Mucosa of stomach (tissue), 1 donor: ENCODE results near the gene RBM47.

Experiments
- H3K27me3 ChIP-seq: one replicate; pipeline ENCODE4 v1.7.0; 2013; ENCODE audit warnings: mild to moderate bottlenecking, low read length; ENCODE audit not compliant: control insufficient read depth, insufficient read depth
- H3K36me3 ChIP-seq: one replicate; pipeline ENCODE4 v1.7.0; 2013; ENCODE audit warnings: low read length; ENCODE audit not compliant: control insufficient read depth, insufficient read depth
- H3K4me1 ChIP-seq: one replicate; pipeline ENCODE4 v1.7.0; 2013; ENCODE audit warnings: mild to moderate bottlenecking, low read length; ENCODE audit not compliant: control insufficient read depth, insufficient read depth
- H3K4me3 ChIP-seq: one replicate; pipeline ENCODE4 v1.7.0; 2013; ENCODE audit warnings: low read length
- H3K9ac ChIP-seq: one replicate; pipeline ENCODE4 v1.7.0; 2013; ENCODE audit warnings: mild to moderate bottlenecking, low read length, moderate library complexity
- H3K9me3 ChIP-seq: one replicate; pipeline ENCODE4 v1.7.0; 2013; ENCODE audit warnings: mild to moderate bottlenecking, low read length, moderate library complexity; ENCODE audit not compliant: control insufficient read depth
- donor health status: Pancreatic carcinoma.

RBM47 gene

DNA sequence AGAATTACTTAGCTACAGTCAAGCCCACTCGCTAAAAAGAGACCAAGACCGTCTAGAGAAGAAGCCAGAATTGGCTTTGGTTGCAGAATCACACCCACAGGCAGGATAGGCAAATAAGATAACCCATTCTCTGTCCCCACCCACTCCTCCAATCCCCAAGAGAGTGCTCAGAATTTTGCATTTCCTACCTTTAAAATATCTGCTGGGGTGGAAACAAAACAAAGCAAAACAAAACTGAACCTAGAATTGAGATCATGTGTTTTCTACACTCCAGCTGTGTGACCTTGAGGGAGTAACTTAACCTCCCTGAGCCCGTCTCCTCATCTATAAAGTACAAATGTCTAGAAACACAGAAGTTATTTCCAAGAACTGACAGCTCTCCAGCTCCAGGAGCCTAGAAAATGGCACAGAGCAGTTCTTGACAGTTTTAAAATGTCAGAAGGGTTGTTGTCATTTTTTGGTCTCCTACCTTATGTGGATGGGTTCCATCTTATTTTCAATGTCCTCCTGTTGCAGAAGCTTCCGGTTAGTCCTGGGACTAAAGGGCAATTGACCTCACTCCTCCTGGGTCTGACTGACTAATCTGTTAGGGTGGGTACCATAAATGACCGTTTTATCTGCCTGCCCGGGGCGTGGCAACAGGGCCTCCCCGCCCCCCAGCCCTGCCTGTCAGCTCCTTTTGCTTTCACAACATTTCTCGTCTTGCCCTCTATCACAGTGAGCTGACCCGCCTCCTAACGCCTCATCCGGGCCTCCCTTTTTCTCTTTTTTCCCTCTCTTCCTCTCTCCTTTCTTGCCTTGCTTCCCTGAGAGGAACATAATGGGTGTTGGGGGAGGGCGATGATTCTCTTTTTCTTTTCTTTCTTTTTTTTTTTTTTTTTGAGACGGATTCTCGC, 114.0 kb downstream of the RBM47 start:
- peak overlapping the region; percentile 78 for H3K9ac ChIP-seq
- peak overlapping the region; percentile 7 for H3K4me3 ChIP-seq
- peaks cover 18% of the 10 kb centered on the region for H3K4me1 ChIP-seq
- no peaks in the 10 kb centered on the region for H3K36me3 ChIP-seq
- H3K9me3 ChIP-seq, result no peaks in the 10 kb centered on the region
- H3K27me3 ChIP-seq, result no peaks in the 10 kb centered on the region

DNA sequence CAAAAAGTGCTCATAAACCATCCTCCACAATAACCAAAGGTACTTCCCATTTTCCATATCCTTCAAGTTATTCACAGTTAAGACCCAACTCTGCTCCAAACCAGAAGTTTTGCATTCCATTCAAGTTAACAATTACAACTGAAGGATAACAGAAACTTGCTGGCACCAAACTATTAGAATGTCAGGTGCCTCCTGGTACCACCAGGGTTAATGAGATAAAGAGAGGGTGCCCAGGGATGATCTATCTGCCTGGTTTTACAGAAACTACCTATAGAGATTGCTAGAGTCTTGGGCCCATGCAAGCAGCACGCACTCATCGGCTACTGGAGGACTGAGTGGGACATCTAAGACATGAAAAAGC, 114.6 kb downstream of the RBM47 start:
- H3K4me3 ChIP-seq, result peak overlapping the region; percentile 7
- H3K4me1 ChIP-seq, result peaks cover 20% of the 10 kb centered on the region
- H3K36me3 ChIP-seq, result no peaks in the 10 kb centered on the region
- H3K9me3 ChIP-seq, result no peaks in the 10 kb centered on the region
- peak overlapping the region; percentile 78 for H3K9ac ChIP-seq
- no peaks in the 10 kb centered on the region for H3K27me3 ChIP-seq

GRCh38 chr4:40514497-40514951, 115.1 kb downstream of the RBM47 start:
- Histone ChIP-seq H3K4me3 (peak overlapping the region; percentile 7), H3K27me3 (no peaks in the 10 kb centered on the region)

GRCh38 chr4:40511036-40511614, 118.5 kb downstream of the RBM47 start:
- Histone ChIP-seq H3K9ac (peak overlapping the region; percentile 35), H3K4me3 (peak overlapping the region; percentile 3), H3K27me3 (no peaks in the 10 kb centered on the region), H3K9me3 (no peaks in the 10 kb centered on the region), H3K36me3 (no peaks in the 10 kb centered on the region), H3K4me1 (peaks cover 19% of the 10 kb centered on the region)

More at GRCh38 chr4:40514497-40514951, 115.1 kb downstream of the RBM47 start:
- peak overlapping the region; percentile 78 for H3K9ac ChIP-seq
- no peaks in the 10 kb centered on the region for H3K36me3 ChIP-seq
- H3K4me1 ChIP-seq, result peaks cover 20% of the 10 kb centered on the region
- no peaks in the 10 kb centered on the region for H3K9me3 ChIP-seq

GRCh38 chr4:40507977-40508376, 121.7 kb downstream of the RBM47 start:
- Histone ChIP-seq H3K9me3 (no peaks in the 10 kb centered on the region), H3K36me3 (no peaks in the 10 kb centered on the region), H3K4me1 (peaks cover 26% of the 10 kb centered on the region), H3K27me3 (no peaks in the 10 kb centered on the region), H3K9ac (no peak overlapping the region), H3K4me3 (no peak overlapping the region)

DNA sequence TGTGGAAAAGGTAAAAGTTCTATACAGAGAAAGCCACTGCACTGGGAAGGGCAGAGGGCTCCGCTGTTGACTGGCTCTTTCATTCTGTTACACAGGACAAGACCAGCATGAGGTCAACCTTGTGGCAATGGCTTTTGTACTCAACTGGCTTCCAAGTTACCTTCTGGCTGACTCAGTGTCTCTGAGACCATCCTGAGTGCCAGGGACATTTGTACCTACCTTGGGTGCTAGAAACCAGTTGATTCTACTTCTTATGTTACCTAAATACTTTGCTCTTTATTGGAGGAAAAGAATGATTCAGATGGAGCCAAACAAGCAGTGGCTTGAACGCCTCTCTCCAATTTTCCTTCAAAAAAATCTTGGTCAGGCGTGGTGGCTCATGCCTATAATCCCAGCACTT, 123.2 kb downstream of the RBM47 start:
- Histone ChIP-seq H3K9me3 (no peaks in the 10 kb centered on the region), H3K36me3 (no peaks in the 10 kb centered on the region), H3K4me1 (peaks cover 35% of the 10 kb centered on the region), H3K9ac (no peak overlapping the region), H3K27me3 (no peaks in the 10 kb centered on the region), H3K4me3 (no peak overlapping the region)

DNA sequence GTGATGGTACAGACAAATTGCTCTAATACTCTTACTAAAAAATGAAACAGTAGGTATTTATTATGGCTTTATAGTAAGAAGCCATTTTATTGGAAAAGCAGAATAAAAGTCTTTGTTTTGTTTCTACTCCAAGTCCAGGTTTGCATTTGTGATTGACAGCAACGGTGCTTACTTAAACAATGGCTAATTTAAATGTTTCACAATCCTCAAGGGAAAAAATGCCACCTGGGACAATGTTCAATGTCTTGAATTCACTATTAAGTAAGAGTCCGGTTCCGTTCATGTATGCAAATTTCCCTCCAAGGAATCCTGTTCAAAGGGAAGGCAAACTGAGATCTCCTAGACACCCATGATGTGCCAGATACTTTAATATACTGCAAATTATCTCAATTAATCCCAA, 123.6 kb downstream of the RBM47 start:
- peaks cover 33% of the 10 kb centered on the region for H3K4me1 ChIP-seq
- no peak overlapping the region for H3K4me3 ChIP-seq
- H3K36me3 ChIP-seq, result no peaks in the 10 kb centered on the region
- H3K27me3 ChIP-seq, result no peaks in the 10 kb centered on the region
- H3K9me3 ChIP-seq, result no peaks in the 10 kb centered on the region
- no peak overlapping the region for H3K9ac ChIP-seq

DNA sequence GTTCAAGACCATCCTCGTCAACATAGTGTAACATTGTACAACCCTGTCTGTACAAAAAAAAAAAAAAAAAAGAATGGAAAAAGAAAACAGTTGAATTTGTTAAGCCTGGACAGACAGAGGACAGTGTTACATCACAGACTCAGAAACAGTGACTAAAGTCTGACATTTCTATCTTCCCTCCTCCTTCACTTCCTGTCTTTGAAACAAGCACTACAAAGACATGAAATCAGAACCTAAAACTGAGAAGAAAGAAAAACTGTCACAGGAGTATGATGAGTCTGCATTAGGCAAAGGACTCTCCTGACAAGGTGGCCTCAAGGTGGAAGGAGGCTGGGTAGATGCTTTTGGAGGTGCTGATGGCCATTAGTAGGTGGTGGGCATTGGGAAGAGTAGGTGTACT, 126.7 kb downstream of the RBM47 start:
- peaks cover 22% of the 10 kb centered on the region for H3K4me1 ChIP-seq
- no peaks in the 10 kb centered on the region for H3K27me3 ChIP-seq
- H3K9me3 ChIP-seq, result no peaks in the 10 kb centered on the region

GRCh38 chr4:40502220-40502619, 127.4 kb downstream of the RBM47 start:
- Histone ChIP-seq H3K27me3 (no peaks in the 10 kb centered on the region), H3K4me1 (peaks cover 19% of the 10 kb centered on the region), H3K4me3 (no peak overlapping the region), H3K36me3 (no peaks in the 10 kb centered on the region), H3K9ac (no peak overlapping the region), H3K9me3 (no peaks in the 10 kb centered on the region)

More for the DNA sequence above, 126.7 kb downstream of the RBM47 start:
- Histone ChIP-seq H3K4me3 (no peak overlapping the region), H3K9ac (no peak overlapping the region), H3K36me3 (no peaks in the 10 kb centered on the region)

- no peaks in the 10 kb centered on the region for H3K36me3 ChIP-seq
- H3K4me1 ChIP-seq, result peaks cover 21% of the 10 kb centered on the region
- H3K9ac ChIP-seq, result no peak overlapping the region
- H3K9me3 ChIP-seq, result no peaks in the 10 kb centered on the region
- no peak overlapping the region for H3K4me3 ChIP-seq
- H3K27me3 ChIP-seq, result no peaks in the 10 kb centered on the region
These were observed 128.9 kb downstream of the RBM47 start for GRCh38 chr4:40500781-40501180.

DNA sequence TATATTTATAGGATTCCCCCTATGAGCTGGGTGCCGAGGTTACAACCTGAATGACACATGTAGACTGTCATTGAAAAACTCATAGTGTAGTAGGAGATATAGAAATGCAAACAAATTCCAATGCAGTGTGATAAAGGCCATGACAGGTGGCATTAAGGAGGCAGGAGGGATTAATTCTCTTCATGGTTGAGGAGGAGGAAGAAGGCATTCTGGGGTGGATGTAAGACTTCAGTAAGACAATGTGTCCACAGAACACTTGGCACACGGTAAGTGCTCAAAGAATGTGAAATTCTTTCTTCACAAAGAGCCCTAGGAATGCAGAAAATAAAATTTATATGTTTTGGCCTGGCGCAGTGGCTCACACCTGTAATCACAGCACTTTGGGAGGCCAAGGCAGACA, 136.5 kb downstream of the RBM47 start:
- Histone ChIP-seq H3K9me3 (no peaks in the 10 kb centered on the region), H3K4me1 (peaks cover 30% of the 10 kb centered on the region), H3K27me3 (no peaks in the 10 kb centered on the region), H3K9ac (no peak overlapping the region), H3K36me3 (no peaks in the 10 kb centered on the region), H3K4me3 (no peak overlapping the region)

DNA sequence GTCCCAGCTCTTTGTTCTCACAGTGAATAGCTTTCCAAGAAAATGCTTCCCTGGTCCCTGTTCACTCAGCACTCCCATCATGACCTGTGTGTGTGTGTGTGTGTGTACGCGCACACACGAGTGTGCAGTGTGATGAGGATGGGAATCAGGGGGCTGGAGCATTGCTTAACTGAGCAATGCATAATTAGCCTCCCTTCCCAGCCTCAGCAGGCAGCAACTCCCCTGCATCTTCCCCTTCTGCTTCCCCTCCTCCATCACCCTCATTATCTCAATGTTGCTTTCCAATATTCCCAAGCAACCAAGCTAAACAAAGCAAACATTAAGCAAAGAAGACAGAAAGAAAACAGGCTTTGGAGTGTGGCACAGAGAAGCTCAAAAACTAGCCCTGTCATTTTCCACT, 137.0 kb downstream of the RBM47 start:
- Histone ChIP-seq H3K36me3 (no peaks in the 10 kb centered on the region), H3K27me3 (no peaks in the 10 kb centered on the region), H3K4me3 (no peak overlapping the region), H3K9me3 (no peaks in the 10 kb centered on the region), H3K9ac (no peak overlapping the region), H3K4me1 (peaks cover 30% of the 10 kb centered on the region)
